Measurements from ENCODE around the gene CHTOP.
"Not testable (repeated sequence)": the region's sequence is repeated elsewhere in the genome, so short reads cannot be mapped to it uniquely, and the experiment has no call there.

CHTOP gene

DNA sequence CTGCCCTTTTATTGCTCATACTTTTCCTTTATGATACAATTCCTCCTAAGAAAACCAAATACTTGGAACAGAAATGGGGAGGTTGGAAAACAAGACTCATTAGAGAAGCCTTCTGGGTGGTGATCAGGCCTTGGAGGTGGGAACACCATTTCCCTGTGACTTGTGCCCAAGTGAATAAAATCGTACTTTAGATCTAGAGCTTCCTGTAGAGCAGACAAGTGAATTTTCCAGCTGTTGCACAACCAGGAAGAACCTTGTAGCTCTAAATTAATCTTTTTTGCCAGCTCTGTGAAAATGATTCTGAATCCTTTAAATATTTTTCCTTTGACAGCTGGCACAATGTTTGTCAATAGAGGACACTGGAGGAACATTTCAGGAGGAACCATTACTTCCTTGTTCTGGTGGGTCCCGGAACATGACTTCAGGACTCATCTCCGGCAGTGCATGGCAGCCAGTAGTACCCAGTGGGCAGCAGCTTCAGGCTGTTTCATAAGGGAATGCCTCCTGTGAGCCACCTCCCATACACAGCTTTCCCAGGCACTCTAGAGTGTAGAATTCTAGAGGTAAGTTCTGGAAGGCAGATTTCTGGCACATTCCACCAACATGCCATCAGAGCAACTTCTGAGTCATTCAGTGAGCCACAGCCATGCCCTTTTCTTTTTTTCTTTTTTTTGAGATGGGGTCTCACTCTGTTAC lies 19.1 kb downstream of the CHTOP start:
- no peak for DNase-seq (ENCODE audit: extremely low spot score, insufficient read length, low read depth)
- no peak for FAIRE-seq

DNA sequence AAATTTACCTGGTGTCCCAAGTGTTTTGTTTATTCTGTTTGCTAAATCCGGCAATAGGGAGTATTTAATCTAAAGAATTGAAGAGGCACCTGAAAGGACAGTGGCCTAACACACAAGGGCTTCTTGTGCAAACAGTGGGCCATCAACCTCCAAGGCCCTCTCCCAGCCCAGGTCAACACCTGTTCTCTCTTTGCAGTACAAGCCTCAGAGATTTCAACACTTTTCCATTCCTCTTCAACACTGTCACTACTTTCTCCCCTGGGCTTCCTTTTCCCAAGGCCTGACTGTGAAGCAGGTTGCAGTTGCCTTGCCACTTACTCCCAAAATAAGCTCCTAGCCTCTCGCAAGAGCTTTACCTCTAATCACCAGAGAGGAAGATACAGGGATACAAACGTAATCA lies 21.5 kb downstream of the CHTOP start:
- no peak for FAIRE-seq
- no peak for DNase-seq (ENCODE audit: extremely low spot score, insufficient read length, low read depth)

DNA sequence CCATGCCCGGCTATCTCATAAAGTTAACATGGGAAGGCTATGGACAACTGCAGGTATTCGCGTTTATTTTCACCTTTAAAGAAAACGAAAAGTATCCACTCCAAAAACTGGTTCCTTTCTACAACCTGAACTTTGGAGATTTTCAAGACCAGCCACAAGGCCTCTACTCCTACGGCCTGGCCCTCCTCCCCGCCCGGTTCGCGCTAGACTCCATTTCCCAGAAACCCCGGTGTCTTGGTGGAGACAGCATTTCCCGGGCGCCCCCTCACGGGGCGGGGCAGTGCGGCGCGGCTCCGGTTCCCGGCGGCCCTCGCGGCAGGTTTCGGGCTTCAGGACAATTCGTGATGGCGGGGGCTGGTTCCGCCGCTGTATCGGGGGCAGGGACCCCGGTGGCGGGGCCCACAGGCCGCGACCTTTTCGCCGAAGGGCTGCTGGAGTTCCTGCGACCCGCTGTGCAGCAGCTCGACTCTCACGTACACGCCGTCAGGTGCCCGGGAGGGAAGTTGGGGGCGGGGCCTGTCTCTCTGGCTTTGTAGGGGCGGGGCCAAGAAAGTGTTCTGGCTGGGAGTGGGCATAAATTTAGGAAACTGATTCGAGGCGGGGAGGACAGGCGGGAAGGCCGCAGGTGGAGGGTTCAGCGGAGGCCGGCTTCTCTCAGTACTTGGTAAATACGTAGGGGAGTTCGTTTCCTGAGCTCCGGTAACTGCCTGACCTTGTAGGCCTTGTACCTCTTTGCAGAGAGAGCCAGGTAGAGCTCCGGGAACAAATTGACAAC lies 24.7 kb downstream of the CHTOP start, which contains the start of gene SNAPIN:
Gene SNAPIN (plus strand): TSS at position 304 of the 775 bp plus-strand sequence. CDS start 41 bp downstream, at position 345.
- FAIRE-seq (peak; percentile 93), DNase-seq (ENCODE audit: extremely low spot score, insufficient read length, low read depth) (peak; percentile 85)

DNA sequence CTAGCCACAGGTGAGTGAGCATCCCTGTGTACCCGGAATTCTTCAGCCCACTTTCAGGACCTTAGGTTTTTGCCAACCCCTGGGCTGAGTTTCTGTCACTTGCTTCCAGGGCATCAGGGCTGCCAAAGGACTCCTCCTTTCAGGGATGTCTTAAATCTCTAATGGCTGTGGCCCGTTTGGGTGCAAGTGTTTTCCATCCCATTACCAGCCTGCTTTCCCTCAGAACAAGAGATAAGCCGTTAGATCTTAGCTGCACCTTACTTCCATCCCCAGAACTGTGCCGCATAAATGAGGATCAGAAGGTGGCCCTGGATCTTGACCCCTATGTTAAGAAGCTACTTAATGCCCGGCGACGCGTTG lies 25.3 kb downstream of the CHTOP start:
- DNase-seq (ENCODE audit: extremely low spot score, insufficient read length, low read depth), result no peak
- FAIRE-seq, result no peak

DNA sequence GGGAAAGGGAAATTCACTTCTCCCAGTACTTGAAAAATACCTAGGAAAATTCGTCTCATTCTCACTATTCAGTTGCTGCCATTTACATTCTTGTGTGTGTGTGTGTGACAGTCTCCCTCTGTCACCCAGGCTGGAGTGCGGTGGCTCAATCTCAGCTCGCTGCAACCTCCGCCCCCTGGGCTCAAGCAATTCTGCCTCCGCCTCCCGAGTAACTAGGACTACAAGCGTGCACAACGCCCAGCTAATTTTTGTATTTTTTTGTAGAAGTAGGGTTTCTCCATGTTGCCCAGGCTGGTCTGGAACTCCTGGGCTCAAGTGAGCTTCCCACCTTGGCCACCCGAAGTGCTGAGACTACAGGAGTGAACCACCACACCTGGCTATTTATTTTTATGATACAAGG lies 25.8 kb downstream of the CHTOP start:
- FAIRE-seq, result no peak

DNA sequence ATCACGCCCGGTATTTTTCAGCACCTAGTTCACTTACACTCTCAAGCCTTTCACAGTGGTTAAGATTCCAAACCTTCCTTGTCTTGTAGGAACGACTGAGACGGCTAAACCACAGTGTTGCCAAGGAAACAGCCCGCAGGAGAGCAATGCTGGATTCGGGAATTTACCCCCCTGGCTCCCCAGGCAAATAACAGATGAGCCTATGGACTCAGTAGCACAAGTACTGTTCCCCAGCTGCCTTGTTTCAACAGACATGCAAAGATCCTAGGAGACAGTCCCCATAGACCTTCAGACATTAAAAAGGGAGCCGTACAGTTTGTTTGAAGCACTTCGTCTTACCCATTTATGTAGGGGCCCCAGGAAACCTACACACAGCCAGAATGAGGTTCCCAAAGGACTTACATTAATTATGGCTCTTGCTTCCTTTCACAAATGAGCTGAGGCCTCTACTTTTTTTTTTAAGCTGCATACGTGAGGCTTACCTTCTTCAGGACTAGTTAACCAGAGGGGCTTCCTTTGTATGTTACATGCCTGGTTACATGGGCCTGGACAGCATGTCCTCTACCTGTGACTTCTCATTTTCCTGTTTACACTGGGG lies 27.3 kb downstream of the CHTOP start:
- DNase-seq (ENCODE audit: extremely low spot score, insufficient read length, low read depth) (no peak), FAIRE-seq (no peak)

More for the DNA sequence above, 25.8 kb downstream of the CHTOP start:
- no peak for DNase-seq (ENCODE audit: extremely low spot score, insufficient read length, low read depth)

DNA sequence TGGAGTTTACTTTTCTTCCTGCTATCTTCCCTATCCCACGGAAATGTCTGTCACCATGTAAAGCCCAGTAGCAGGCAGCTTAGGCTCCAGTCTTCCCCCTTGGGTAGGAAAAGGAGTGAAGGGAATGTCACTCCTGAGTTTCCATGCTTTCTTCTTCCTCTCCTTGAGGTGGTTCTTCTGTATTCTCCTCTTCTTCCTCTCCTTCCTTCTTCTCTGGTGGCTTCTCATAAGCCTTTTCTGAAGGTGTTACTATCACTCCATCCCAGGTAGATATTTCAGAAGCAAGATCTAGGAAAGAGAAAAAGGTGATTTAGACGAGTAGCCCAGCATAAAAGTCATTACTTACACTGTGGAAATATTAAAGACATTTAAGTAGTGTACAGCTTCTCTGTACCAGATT lies 28.4 kb downstream of the CHTOP start:
- FAIRE-seq (no peak), DNase-seq (ENCODE audit: extremely low spot score, insufficient read length, low read depth) (no peak)

DNA sequence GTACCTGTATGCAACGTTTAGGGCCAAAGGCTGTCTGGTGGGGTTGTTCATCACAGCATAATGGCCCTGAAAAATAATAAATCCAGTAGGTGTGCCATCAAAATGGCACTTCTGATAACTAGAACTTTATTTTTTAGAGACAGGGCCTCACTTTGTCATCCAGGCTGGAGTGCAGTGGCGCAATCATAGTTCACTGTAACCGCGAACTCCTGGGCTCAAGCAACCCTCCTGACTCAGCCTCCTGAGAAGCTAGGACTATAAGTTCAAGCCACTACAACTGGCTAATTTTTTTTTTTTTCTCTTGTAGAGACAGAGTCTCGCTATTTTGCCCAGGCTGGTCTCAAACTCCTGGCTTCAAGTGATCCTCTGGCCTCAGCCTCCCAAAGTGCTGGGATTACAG lies 29.3 kb downstream of the CHTOP start:
- DNase-seq (ENCODE audit: extremely low spot score, insufficient read length, low read depth) (no peak), FAIRE-seq (no peak)

DNA sequence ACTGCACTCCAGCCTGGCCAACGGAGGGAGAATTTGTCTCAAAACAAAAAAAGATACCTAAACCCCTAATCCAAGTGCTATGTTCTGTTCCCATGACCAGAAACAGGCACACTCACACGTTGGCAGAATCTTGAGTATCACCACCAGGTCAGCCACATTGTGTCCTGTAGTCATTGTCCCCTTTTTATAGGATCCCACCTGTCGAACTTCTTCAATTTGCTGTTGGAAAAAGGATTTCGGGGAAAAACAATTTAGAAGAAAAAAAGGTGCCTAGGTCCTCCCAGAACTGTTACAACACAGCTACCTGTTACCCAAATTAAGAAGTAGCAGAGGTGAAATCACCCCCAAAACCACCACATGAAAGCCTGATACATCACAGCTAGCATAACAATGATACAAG lies 33.6 kb downstream of the CHTOP start:
- DNase-seq (ENCODE audit: extremely low spot score, insufficient read length, low read depth) (no peak), FAIRE-seq (no peak)

DNA sequence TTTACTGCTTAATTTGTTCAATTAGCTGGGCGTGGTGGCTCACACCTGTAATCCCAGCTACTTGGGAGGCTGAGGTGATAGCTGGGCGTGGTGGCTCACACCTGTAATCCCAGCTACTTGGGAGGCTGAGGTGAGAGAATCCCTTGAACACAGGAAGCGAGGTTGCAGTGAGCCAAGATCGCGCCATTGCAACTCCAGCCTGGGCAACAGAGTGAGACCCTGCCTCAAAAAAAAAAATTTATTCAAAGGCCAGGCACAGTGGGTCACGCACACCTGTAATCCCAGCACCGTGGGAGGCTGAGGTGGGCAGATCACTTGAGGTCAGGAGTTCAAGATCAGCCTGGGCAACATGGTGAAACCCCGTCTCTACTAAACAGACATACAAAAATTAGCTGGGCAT lies 34.8 kb downstream of the CHTOP start:
- not testable (repeated sequence) for FAIRE-seq

DNA sequence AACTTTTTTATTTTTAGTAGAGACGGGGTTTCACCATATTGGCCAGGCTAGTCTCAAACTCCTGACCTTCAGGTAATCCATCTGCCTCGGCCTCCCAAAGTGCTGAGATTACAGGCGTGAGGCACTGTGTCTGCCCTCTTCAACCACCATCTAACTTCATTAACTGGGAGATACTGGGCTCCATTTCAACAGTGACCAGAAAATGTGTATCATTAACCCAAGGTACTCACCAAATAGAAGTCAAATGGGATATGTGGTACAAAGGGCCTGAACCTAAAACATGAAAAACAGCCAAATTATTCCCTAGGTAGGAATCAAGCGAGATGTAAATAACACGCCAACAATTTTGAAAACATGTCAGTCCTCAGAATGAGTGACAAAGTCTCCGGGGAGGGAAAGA lies 35.7 kb downstream of the CHTOP start:
- DNase-seq (ENCODE audit: extremely low spot score, insufficient read length, low read depth) (no peak), FAIRE-seq (no peak)

More for the DNA sequence above, 34.8 kb downstream of the CHTOP start:
- DNase-seq (ENCODE audit: extremely low spot score, insufficient read length, low read depth), result not testable (repeated sequence)

DNA sequence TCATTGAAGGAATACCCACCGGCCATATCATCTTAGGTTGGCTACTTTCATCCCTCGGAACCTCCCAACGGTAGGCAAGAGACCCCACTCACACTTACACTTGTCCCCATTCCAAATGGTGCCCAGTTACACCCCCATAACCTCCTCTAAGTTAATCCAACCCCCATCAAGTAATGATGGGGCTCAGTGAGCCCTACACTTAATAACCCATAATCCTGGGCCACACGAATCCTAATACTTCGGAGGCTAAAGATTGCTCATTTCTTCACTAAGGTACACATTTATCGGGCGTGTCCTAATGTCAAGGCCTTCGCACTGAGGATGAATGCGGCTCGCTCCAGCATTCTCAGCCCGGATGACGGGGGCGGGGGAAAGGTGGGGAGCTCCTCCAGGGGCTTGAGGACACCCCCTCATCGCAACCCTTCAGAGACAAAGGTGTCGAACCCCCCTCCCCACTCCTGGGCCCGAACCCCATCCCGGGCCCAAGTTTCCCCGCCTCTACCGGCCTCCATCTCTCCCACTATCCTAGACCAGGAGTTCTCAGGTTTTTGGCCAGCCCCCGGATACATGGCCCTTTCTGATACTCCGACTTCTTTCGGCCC lies 36.5 kb downstream of the CHTOP start:
- DNase-seq (ENCODE audit: extremely low spot score, insufficient read length, low read depth) (no peak), FAIRE-seq (no peak)

DNA sequence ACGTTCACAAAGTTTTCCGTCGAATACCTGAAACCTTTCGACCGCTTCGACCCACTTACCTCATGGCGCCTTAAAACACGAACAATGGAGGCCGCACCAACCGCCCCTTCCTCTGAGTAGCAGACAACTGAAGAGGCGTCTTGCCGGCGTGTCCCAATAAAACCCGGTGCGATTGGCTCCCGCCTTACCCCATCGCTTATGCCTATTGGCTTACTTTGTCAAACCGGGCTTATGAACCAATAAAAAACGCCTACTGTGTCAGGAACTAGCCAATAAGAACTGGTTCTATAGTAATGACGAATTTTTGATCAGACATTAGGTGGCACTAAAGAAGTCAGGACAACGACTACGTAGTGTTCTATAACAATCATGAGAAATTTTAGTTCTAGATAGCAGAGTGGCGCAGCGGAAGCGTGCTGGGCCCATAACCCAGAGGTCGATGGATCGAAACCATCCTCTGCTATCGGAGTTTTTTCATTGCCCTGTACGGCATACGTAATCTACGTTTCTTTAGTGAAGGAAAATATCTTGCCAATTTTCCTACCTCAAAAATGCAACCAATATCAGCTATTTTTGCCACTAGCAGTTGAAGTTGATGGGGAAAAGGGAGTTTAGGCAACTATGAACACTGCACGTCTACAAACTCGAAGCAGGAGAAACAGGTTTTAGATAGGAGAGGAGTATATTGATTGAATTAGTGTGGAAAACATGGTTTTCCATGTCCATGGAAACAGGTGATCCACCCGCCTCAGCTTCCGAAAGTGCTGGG lies 37.2 kb downstream of the CHTOP start, which contains the start of gene ILF2:
Gene ILF2 (minus strand): TSS at position 135 of the 769 bp plus-strand sequence. CDS start 71 bp downstream, at position 64.
- FAIRE-seq, result peak; percentile 99
- DNase-seq (ENCODE audit: extremely low spot score, insufficient read length, low read depth), result peak; percentile 95

DNA sequence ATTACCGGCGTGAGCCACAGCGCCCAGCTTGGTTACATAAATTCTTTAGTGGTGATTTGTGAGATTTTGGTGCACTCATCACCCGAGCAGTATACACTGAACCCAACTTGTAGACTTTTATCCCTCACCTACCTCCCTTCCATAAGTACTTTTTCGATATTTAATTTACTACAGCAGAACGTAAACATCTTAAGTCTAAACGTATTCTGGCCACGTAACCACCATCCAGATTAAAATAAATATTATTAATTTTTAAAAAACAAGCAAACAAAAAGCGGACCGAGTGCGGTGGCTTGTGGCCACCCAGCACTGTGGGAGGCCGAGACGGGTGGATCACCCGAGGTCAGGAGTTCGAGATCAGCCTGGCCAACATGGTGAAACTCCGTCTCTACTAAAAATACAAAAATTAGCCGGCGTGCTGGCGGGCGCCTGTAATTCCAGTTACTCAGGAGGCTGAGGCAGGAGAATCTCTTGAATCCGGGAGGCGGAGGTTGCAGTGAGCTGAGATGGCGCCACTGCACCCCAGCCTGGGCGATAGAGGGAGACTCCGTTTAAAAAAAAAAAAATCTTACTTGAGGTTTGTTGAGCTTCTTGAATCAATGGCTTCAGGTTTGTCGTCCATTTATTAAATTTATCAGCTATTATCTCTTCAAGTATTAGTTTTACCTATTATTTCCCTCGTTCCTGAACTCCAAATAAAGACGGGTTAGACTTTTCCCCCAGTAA lies 37.9 kb downstream of the CHTOP start:
- not testable (repeated sequence) for DNase-seq (ENCODE audit: extremely low spot score, insufficient read length, low read depth); FAIRE-seq

DNA sequence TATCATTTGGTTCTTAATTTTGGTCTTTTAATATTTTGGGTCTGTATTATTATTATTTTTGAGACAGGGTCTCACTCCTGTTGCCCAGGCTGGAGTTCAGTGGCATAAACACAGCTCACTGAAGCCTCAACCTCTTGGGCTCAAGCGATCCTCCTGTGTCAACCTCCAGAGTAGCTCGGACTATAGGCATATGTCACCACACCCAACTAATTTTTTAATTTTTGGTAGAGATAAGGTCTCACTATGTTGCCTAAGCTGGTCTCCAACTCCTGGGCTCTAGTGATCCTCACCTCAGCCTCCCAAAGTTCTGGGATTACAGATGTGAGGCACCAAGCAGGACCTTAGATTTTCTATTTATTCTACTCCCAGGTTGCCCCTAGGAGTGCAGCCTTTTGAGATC lies 39.6 kb downstream of the CHTOP start:
- no peak for FAIRE-seq
- no peak for DNase-seq (ENCODE audit: extremely low spot score, insufficient read length, low read depth)

DNA sequence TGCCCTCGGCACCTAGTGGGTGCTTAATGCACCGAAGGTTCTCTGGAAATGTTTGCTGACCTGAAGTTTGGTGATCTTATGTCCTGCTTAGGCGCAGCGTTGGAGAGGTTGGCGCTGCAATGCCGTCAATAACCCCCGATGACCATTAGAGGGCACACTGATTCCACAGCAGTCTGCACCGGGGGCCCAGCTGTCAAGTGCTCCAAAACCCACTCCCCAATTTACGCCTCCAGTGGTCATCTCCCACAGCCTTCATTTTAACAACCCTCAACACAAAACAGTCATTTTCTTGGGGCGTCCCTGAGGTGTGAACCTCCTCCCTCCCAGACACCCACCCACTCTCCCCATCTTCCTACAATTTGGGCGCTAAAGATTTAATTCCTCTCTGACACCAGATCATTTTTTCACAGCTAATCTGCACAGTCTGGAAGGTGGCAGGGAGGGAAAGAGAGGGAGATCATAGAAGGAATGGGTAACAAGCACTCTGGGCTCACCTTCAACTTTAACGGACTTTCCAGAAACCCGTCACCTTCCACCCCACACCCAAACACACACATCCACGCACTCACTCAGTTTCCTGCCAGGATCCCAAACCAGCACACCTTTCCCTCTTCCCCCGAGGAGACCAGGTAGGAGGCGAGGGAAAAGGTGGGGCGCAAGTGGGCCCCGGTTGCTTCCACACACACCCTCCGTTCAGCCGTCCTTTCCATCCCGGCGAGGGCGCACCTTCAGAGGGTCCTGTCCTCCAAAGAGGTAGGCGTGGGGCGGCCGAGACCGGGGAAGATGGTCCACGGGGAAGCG lies 44.1 kb downstream of the CHTOP start:
- DNase-seq (ENCODE audit: extremely low spot score, insufficient read length, low read depth) (no peak), FAIRE-seq (peak; percentile 91)

DNA sequence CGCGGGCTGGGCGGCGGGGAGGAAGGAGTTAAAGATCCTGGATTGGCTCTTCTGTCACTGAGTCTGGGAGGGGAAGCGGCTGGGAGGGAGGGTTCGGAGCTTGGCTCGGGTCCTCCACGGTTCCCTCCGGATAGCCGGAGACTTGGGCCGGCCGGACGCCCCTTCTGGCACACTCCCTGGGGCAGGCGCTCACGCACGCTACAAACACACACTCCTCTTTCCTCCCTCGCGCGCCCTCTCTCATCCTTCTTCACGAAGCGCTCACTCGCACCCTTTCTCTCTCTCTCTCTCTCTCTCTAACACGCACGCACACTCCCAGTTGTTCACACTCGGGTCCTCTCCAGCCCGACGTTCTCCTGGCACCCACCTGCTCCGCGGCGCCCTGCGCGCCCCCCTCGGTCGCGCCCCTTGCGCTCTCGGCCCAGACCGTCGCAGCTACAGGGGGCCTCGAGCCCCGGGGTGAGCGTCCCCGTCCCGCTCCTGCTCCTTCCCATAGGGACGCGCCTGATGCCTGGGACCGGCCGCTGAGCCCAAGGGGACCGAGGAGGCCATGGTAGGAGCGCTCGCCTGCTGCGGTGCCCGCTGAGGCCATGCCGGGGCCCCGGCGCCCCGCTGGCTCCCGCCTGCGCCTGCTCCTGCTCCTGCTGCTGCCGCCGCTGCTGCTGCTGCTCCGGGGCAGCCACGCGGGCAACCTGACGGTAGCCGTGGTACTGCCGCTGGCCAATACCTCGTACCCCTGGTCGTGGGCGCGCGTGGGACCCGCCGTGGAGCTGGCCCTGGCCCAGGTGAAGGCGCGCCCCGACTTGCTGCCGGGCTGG lies 44.9 kb downstream of the CHTOP start, which contains the start of gene NPR1:
Gene NPR1 (plus strand): TSS at position 170 of the 818 bp plus-strand sequence. CDS start 421 bp downstream, at position 591.
- no peak for FAIRE-seq
- DNase-seq (ENCODE audit: extremely low spot score, insufficient read length, low read depth), result no peak

All from GM18507 (cell line).